Glomerular endothelial cell (primary cell): ENCODE measurements around the gene RAB5A. TPM values are rescaled to one million over a fixed set of nuclear protein-coding genes. Genes with fewer than 3 reads are reported as not detected.
"Not testable (repeated sequence)": the region's sequence is repeated elsewhere in the genome, so short reads cannot be mapped to it uniquely, and the experiment has no call there.

Experiments used
- DNase-seq: peaks from one replicate; pipeline ENCODE4 v3.0.0-alpha.2; 2011; ENCODE audit warnings: low read depth, low spot score; ENCODE audit errors: extremely low read depth
- total RNA-seq: library from RNA; depleted of rRNA; stranded (reverse); fragments of >200 nt; gene quantifications from 2 replicates; pipeline ENCODE4 v1.2.3, GENCODE V29; 2015

RAB5A gene
- total RNA-seq, 1 donor from 2014 or later: 104 TPM

DNA sequence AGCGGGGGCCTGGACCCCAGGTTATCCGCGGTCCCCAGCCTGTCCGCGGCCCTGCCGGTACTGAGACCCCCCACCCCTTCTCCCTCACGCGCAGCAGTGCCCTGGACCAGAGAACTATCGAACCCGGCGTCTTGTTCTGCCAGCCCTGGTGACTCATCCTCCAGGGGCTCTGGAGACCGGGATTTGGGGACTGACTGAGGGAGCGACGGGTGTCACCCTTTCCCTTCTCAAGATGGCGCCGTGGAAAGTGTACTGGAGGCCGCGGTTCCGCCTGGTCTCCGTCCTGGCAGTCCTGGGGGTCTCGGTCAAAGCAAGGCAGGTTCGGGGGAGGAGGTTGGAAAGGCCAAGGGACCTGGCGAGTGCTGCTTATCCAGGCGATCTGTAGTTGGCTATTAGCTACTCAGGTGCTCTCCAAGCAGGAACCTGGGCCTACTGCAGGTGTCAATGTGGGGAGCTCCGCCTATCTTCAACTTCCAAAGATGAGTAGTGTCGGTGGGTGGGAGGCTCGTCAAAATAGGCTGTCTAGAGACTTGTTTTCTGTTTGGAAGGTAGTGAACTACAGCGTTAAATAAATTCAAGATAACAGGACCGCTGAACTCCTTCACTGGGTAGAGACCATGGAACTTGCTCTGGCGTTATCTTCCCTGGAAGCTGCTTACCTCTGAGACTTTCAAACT lies 790 bp downstream of the RAB5A start:
- DNase-seq: no peak

DNA sequence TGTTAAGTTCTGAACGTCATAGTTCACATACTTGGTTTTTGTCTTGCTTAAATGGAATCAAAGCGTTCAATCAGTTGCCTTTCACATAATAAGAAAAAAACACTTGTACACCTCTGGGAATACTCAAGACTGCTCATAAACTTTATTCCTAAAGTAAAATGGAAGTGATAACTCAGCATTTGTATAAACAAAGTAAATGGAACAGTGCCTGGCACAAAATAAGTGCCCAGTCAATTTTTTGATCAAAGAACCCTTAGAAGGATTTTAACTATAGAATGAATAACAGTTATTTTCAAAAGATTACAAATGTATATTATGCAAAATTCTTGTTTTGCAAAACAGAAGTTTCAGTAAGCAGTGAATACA lies 1.3 kb downstream of the RAB5A start:
- DNase-seq: no peak

DNA sequence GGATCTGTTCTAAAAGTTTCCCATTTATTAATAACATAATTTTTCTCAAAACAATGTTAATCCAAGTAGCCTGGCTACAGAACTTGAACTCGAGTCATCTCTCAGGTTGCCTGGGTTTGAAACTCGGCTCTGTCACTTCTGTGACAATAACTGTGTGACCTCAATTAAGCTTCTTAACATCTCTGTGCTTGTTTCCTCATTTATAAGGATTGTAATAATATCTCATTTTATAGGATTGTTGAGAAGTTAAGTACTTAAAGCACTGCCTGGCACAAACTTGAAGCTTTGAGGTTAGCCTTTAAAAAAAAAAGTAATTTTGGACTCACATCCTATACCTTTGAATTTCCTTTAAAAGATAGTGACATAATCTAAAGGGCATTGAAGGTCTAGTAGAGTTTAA lies 3.4 kb downstream of the RAB5A start:
- DNase-seq: no peak

DNA sequence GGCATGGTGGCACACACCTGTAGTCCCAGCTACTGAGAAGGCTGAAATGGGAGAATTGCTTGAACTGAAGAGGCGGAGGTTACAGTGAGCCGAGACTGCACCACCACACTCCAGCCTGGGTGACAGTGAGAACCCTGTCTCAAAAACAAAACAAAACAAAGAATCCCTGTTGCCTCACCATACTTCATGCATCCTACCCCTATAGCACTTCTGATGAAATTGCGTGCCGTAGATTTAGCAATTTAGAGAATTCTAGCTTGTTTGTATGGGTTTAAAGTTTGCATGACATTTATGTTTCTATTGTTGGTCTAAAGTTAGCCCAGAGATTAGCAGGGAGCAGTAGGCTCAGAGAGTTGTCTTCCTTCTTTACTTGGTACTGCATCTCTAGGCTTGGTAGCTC lies 7.8 kb downstream of the RAB5A start:
- no peak for DNase-seq

DNA sequence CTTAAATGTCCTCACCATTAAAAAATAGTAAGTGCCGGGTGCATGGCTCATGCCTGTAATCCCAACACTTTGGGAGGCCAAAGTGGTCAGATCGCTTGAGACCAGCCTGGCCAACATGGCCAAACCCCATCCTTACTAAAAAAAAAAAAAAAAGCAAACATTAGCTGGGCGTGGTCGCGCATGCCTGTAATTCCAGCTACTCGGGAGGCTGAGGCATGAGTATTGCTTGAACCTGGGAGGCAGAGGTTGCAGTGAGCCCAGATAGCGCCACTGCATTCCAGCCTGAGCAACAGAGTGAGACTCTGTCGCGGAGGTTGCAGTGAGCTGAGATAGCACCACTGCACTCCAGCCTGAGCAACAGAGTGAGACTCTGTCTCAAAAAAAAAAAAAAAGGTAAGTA lies 10.5 kb downstream of the RAB5A start:
- DNase-seq: not testable (repeated sequence)

DNA sequence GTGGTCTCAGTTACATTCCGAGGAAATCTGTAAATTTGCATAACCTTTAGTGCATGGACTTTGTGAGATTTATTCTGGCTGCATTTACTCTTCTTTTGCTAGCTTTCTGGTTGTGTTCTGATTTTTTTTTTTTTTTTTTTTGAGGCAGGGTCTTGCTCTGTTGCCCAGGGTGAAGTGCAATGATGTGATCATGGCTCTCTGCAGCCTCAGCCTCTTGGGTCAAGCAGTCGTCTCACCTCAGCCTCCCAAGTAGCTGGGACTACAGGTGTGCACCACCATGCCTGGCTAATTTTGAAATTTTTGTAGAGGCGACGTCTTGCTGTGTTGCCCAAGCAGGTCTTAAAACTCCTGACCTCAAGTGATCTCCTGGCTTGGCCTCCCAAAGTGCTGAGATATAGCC lies 12.6 kb downstream of the RAB5A start:
- no peak for DNase-seq

DNA sequence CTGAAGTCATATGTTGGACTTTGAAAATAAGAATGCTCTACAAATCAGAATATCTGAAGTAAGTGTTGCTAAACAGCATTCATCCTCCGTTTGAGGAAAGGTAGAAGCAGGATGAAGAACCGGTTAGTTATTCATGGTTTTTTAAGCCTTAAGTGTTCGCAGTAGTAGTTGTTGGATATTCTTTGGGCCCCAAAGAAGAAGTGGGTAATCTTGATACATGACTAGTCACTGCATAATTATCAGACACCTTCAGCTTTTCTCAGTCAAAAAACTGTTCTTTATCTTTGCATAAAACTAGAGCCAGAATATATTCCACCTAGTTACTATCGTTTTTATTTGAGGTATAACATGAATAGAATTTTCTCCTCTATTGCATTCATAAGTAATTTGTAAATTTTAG lies 13.8 kb downstream of the RAB5A start:
- DNase-seq: no peak

DNA sequence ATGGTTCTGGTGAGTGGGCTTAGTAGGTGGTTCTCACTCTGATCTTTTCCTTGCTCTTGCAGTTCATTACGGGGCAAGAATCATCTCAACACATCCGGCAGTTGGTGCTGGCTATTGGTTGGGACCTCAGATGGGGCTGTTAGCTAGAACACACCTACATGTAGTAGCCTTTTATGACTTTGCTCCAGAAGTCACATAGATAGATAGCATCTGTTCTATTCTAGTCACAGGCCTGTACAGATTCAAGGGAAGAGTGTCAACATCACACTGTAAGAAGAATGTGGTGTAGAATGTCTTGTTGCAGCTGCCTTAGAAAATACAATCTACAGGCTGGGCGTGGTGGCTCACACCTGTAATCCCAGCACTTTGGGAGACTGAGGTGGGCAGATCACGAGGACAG lies 15.1 kb downstream of the RAB5A start:
- DNase-seq: no peak

DNA sequence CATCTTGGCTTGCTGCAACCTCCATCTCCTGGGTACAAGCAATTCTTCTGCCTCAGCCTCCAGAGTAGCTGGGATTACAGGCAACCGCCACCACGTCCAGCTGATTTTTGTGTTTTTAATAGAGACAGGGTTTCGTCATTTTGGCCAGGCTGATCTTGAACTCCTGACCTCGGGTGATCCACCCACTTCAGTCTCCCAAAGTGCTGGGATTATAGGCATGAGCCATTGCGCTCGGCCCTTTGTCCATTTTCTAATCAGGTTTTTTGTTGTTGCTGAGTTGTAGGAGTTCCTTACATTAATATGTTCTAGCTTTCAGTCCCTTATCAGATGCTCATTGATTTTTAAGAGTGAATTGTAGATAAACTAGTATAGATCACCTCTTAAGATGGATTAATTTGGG lies 20.3 kb downstream of the RAB5A start:
- no peak for DNase-seq

DNA sequence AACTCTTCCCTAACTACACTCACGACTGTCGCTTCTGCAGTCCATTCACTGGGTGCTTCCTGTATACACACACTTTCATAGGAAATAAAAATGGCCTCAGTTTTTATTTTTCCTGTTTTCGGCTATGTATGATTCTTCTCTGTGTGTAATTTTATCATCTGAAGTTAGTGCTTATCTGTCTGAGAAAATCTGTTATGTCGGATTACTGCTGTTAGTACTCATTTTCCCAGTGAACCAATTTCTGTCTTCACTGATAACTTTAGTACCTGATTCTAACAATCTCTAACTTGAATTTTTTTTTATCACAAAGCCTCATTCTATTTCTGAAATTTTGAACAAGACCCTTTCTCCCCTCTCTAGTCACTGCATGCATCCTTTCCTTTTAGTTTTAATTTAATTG lies 20.9 kb downstream of the RAB5A start:
- no peak for DNase-seq

DNA sequence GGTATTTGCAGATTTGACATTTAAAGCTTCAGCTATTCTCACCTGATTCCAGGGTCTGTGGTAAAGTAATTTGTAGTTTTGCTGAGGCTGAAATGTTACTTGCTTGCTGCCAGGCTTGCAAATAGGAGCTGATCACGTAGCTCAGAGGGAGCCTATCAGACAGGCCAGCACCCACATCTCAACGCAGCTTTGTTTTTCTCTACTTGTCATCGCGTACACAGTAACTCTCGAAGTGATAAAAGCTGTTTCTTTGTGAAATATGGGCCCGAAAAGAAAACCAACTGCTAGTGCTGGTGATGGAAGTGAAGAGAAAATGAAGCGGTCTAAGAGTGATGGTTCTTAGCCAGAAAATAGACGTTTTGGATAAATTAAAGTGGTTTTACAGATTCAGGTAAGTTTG lies 23.4 kb downstream of the RAB5A start:
- no peak for DNase-seq

DNA sequence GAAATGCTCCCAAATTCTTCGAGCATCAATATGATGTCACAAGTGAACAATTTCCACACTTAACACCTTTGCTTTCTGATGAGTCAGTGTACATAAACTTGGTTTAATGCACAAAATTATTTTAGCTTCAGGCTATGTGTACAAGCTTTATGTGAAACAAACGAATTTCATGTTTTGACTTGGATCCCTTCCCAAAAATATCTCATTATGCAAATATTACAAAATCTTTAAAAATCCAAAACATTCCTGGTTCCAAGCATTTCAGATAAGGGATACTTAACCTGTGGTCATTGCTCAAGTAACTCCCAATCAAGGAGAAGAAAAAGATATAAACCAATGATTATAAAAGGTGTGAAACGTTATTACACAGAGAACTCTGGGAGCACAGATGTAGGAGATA lies 25.2 kb downstream of the RAB5A start:
- no peak for DNase-seq

DNA sequence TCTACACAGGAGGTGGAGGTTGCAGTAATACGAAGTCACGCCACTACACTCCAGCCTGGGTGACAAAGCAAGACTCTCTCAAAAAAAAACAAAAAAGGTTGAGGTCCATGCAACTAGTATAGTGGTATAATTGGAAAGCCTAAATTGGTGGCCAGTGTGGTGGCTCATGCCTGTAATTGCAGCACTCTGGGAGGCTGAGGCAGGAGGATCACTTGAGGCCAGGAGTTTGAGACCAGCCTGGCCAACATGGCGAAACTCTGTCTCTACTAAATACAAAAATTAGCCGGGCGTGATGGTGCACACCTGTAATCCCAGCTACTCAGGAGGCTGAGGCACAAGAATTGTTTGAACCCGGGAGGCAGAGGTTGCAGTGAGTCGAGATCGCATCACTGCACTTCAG lies 42.0 kb downstream of the RAB5A start:
- DNase-seq: not testable (repeated sequence)

DNA sequence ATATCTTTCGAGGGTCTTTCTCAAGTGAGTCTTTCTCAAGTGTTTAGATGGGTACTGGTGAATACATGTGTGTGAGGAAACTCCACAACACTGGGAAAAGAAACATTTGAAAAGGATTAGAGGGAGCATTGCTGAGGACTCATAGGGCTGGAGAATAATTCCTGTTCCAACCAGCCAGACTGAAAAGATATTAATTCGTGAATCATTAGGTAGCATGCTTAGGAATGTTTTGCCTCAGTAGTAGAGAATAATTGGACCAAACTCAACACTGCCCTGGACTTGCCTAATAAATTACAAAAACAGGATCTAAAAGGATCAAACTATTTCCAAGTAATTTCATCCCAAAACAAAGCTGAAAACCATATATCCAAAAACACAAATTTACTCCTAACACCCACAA lies 47.9 kb downstream of the RAB5A start:
- no peak for DNase-seq

DNA sequence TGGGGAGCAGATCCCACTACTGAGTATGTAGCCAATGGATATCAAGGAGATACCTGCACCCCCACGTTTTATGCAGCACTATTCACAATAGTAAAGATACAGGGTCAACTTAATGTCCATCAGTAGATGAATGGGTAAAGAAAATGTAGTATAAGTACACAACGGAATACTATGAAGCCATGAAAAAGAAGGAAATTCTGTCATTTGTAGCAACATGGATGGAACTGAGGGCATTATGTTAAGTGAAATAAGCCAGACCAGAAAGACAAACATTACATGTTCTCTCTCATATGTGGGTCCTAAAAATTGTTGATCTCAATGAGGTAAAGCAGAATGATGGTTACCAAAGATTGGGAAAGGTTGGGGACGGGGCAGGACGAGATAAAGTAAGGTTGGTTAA lies 50.6 kb downstream of the RAB5A start:
- no peak for DNase-seq

DNA sequence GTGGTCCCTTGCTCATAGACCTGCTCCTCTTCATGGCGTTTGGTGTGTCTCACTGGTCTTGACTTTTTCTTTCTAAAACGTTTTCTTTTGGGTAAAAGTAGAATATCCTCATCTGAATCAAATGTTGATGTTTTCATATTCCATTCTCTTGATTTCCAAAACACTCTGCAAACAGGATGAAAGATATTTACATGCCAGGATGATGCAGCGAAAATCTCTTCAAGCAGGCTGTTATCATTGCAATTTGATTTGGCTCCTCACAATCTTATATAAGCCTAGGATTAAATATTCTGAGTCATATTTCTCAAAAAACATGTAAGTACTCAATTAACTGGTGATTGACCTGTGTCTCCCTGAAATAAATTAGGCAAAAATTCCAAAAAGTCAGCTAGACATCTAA lies 55.0 kb downstream of the RAB5A start:
- no peak for DNase-seq

DNA sequence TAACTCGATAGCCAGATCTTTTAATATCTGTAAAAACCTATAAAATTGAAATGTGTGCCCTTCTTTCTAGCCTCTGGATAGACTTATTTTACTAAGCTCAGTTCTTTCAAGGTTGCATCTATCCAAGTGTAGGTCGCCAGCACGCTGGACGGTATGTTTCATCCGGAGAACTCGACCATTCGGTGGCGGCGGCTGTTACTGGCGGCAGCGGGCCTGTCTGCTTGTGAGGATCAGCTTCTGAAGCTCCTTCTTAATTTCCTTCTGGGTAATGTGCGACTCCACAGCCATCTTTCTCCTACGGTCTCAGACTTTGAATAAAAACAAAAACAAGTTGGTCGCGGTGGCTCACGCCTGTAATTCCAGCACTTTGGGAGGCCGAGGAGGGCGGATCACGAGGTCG lies 61.1 kb downstream of the RAB5A start:
- DNase-seq: no peak

DNA sequence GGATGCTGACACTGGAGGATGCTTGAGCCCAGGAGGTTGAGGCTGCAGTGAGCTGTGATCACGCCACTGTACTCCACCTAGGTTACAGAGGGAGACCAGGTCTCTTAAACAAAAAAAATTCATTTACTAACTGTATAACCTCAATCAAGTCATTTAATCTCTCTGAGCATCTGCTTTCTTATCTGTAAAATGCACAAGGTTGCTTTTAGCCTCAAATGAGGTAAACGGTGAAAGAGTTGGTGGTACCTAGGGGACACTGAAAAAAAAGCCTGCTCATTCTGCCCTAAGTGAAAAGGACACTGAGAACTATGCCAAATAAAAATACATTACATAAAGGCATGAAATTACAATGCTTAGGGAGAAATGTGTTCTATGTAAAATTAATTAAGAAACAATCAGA lies 61.7 kb downstream of the RAB5A start:
- no peak for DNase-seq

DNA sequence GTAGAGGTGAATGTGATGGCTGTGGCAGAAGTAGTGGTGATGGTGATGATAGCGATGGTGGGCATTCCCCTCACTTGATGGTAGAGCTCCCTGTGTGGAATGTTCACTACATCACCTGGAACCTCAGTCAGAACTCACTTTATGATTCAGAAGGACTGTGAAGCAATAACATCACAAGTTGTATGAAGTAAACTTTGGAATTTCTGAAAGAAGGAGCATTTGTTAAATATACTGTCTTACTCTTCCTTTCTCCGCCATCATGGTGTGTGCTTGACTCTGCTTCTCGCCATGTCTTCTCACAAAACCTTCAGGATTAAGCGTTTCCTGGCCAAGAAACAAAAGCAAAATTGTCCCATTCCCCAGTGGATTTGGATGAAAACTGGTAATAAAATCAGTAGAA lies 65.3 kb downstream of the RAB5A start, which contains the start of gene PP2D1:
Gene PP2D1, minus strand, starts transcription at position 101 of the 400 bp plus-strand sequence. CDS start 192 bp downstream, outside the sequence.
- no peak for DNase-seq

DNA sequence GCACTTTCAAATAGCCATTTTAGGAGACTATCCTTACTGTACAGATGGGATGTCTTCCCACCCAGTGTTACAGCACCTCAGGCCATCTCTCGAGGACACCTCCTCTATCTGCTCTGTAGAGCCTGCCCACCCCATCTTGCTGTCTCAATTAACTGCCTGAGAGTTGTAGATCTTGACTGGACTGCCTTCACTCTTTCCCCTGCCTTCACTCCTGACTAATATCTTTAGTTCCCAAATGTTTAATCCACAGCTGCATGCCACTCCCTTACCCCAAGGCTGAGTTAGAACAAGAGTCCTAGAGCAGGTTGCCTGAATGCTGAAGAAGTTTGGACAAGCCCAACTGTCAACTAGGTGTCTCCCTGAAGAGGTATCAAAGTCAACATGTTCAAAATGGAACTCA lies 66.5 kb downstream of the RAB5A start:
- no peak for DNase-seq

DNA sequence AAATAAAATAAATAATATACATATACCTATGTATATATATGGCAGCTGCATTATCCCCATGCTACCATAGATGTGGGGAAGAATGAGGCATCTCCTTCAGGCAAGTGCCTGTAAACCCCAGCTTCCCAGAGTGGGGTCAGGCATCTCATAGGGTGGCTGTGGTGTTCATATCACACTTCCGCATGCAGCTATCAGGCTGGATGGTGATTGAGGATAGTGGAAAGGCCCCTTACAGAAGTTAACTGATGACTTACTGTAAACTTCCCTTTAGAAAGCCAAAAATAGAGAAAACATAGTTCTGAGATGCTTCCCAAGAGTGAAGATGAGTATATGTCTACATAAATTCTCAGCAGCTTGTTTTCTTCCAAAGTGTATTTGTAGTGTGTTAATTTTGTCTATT lies 68.6 kb downstream of the RAB5A start:
- DNase-seq: no peak

DNA sequence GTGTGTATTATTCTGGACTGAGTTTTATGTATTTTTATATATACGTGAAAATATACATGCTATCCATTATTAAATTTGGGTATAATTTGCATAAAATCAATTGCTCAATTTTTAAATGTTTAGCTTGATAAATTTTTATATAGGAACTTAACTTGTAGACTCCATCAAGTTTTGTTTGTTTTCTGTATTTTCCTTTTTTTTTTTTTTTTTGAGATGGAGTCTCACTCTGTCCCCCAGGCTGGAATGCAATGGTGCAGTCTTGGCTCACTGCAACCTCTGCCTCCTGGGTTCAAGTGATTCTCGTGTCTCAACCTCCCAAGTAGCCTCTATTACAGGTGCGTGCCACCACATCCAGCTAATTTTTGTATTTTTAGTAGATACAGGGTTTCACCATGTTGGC lies 69.2 kb downstream of the RAB5A start:
- not testable (repeated sequence) for DNase-seq

DNA sequence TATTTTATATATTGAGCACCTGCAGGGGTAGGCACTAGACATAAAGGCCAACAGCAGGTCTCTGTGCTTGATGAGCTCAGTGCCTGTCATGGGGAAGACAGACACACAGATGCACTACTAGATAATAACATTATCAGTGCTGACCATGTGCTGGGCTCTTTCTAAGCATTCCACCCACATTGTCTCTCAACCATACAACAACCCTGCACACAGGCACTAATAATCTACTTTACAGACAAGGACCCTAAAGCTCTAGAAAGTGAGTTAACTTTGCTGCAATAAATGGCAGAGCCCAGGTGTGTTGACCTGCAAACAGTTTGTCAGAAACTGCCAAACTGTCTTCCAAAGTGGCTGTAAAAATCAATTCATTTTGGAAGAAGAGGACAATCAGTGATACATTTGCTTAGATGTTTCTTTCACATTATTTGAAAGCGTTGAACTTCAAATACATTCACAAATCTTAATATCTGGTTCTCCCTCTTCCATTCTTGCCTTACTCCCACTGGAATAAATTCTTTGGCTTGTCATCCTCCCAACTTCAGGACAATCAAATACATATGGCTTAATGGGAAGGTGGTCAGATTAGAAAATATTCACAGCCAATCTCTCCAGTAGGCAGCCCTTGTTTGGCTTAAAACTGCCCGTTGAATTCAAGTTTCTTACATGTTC lies 76.2 kb downstream of the RAB5A start:
- no peak for DNase-seq
